ENCODE measurements around the gene PSMA1. TPM values are rescaled to one million over a fixed set of nuclear protein-coding genes. Genes with fewer than 3 reads are reported as not detected.

PSMA1 gene
- total RNA-seq, 1 experiment from 2014 or later = 275 TPM

DNA sequence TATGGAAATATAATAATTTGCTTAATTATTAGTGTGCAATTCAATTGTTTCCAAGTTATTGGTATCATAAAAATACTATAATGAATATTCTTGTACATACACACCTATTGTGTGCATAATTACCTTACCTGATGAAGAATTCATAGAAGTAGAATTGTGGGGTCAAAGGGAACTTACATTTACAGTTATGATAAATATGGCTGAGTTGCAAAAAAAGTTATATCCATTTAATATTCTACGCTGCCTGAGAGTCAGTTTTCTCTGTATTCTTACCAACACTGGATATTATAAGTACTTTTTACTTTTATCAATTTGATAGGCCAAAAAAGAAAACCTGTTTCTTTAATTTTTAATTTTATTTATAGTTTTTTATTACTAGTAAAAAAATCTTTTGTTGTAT lies 2.1 kb upstream of the PSMA1 start:
- H3K27ac ChIP-seq (ENCODE audit: low read length) = no peak overlapping the region
- H3K79me2 ChIP-seq (ENCODE audit: low read length) = peaks cover 30% of the 10 kb centered on the region
- CTCF ChIA-PET = no interaction called here
- H2AFZ ChIP-seq (ENCODE audit: low read length) = no peak overlapping the region
- H3K9me3 ChIP-seq (ENCODE audit: low read length) = no peaks in the 10 kb centered on the region
- H3K4me2 ChIP-seq (ENCODE audit: low read length) = no peak overlapping the region
- H3K4me1 ChIP-seq (ENCODE audit: insufficient read depth, low read length) = peaks cover 10% of the 10 kb centered on the region; the same call in 1 of the 2 replicates
- no peaks in the 10 kb centered on the region for H3K27me3 ChIP-seq (ENCODE audit: low read length)
- DNase-seq (no peak), ATAC-seq (no peak)
- POLR2A ChIA-PET (ENCODE audit: unreplicated experiment) = no interaction called here
- no peak overlapping the region for H3K9ac ChIP-seq (ENCODE audit: low read length)
- no peaks in the 10 kb centered on the region for H3K9me2 ChIP-seq (replicated peaks; ENCODE audit: low read length)
- no peak for TF ChIP-seq EZH2 (IDR thresholded peaks at IDR 0.05; ENCODE audit: low read length, unreplicated experiment)
- TF ChIP-seq CTCF (conservative IDR thresholded peaks at IDR 0.05; ENCODE audit: low read depth, low read length) = no peak
- TF ChIP-seq EZH2phosphoT487 (IDR thresholded peaks at IDR 0.05; ENCODE audit: borderline replicate concordance, low read length) = no peak
- no peaks in the 10 kb centered on the region for H4K20me1 ChIP-seq (ENCODE audit: low read length)
- H3K4me3 ChIP-seq (ENCODE audit: low read length) = no peak overlapping the region
- intact Hi-C loops (cut with micrococcal nuclease) = no loop called here
- no TSS peak for BruUV-seq (replicated peaks)
- no peaks in the 10 kb centered on the region for H3F3A ChIP-seq (ENCODE audit: low read length, unreplicated experiment)
- H3K36me3 ChIP-seq (ENCODE audit: low read depth, low read length) = peaks cover 11% of the 10 kb centered on the region

DNA sequence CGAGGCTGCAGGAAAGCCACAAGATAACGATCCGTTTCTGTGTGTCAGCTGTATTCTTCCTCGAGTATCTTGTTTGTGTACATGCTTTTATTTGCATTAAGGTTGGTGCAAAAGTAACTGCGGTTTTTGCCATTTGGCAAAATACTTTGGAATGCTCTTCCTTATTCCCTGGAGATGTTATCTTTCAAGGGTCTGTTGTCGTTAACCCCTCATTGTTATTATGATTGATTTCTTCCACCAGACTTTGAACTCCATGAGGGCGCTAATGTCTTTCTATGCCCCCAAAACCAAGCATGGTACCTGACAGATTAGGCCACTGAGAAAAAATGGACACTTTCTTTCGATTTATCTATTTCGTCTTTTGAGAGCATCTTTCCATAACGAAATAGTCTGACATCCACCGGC lies 563 bp upstream of the PSMA1 start:
- intact Hi-C loops (cut with micrococcal nuclease) = loop anchor here (1.0 kb wide), 1 partner anchor 372 kb away; the partner anchor contains the start of gene CYP2R1
- TSS peak; percentile 71 for BruUV-seq (replicated peaks)
- H3F3A ChIP-seq (ENCODE audit: low read length, unreplicated experiment) = no peaks in the 10 kb centered on the region

More for the DNA sequence above, 563 bp upstream of the PSMA1 start:
- no peaks in the 10 kb centered on the region for H4K20me1 ChIP-seq (ENCODE audit: low read length)
- peaks cover 39% of the 10 kb centered on the region for H3K79me2 ChIP-seq (ENCODE audit: low read length)
- H3K4me3 ChIP-seq (ENCODE audit: low read length) = peak overlapping the region; percentile 80
- H3K9me2 ChIP-seq (replicated peaks; ENCODE audit: low read length) = no peaks in the 10 kb centered on the region
- peak overlapping the region; percentile 84 for H3K4me2 ChIP-seq (ENCODE audit: low read length)
- peaks cover 19% of the 10 kb centered on the region for H3K36me3 ChIP-seq (ENCODE audit: low read depth, low read length)
- H3K27ac ChIP-seq (ENCODE audit: low read length) = peak overlapping the region; percentile 38
- ATAC-seq = no peak
- POLR2A ChIA-PET (ENCODE audit: unreplicated experiment) = interaction anchor here (0.7 to 0.9 kb wide), 2 partner anchors 12 to 1664 kb away, joined by 4 to 6 read pairs; no protein-coding TSS in a partner anchor
- H3K4me1 ChIP-seq (ENCODE audit: insufficient read depth, low read length) = peaks cover 10% of the 10 kb centered on the region; the same call in 1 of the 2 replicates
- TF ChIP-seq EZH2phosphoT487 (IDR thresholded peaks at IDR 0.05; ENCODE audit: borderline replicate concordance, low read length) (no peak), CTCF (conservative IDR thresholded peaks at IDR 0.05; ENCODE audit: low read depth, low read length) (no peak), EZH2 (IDR thresholded peaks at IDR 0.05; ENCODE audit: low read length, unreplicated experiment) (no peak)
- H3K9ac ChIP-seq (ENCODE audit: low read length) = peak overlapping the region; percentile 99
- H3K9me3 ChIP-seq (ENCODE audit: low read length) = no peaks in the 10 kb centered on the region
- H2AFZ ChIP-seq (ENCODE audit: low read length) = peak overlapping the region; percentile 85
- no peaks in the 10 kb centered on the region for H3K27me3 ChIP-seq (ENCODE audit: low read length)
- CTCF ChIA-PET = no interaction called here
- DNase-seq = no peak

All from PC-3 (cell line).